ENCODE results near the gene CTNND2. TPM values are rescaled to one million over a fixed set of nuclear protein-coding genes. Genes with fewer than 3 reads are reported as not detected.

Gene CTNND2
- polyA plus RNA-seq, 1 donor from 2014 or later, result 67.0 TPM

DNA sequence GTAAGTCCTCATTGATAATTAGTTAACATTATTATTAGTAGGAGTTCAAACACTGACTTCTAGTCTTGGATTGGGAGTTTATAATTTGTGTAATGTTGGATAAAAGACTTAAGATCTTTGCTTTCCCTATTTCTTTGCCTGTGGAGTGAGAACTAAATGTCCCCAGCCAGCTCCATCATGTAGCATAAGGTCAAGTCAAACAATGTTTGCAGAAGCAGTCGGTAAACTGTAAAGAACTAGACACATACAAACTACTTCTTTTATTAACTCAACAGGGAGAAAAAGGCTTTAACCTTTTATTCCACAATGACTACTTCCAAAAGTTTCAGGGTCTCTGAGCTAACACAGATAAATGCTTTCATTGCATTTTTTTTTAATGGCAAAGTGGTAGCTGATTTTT lies 192.3 kb downstream of the CTNND2 start:
- no peaks in the 10 kb centered on the region for H3K79me2 ChIP-seq (replicated peaks; ENCODE audit: insufficient read depth, low read length)
- H3K27me3 ChIP-seq (ENCODE audit: insufficient read depth, low read depth, low read length), result no peaks in the 10 kb centered on the region
- H3K27ac ChIP-seq (ENCODE audit: low read length), result no peak overlapping the region
- no peak overlapping the region for H3K4me3 ChIP-seq (ENCODE audit: low read length)
- no peaks in the 10 kb centered on the region for H3F3A ChIP-seq (ENCODE audit: insufficient read depth, low read length, poor library complexity, severe bottlenecking)
- H2AFZ ChIP-seq (ENCODE audit: low read depth, low read length), result no peak overlapping the region
- no peaks in the 10 kb centered on the region for H4K20me1 ChIP-seq (ENCODE audit: insufficient read depth)
- no peaks in the 10 kb centered on the region for H3K36me3 ChIP-seq (ENCODE audit: insufficient read depth, low read length)
- H3K9me2 ChIP-seq (ENCODE audit: insufficient read depth, low read length), result no peaks in the 10 kb centered on the region
- no peak for TF ChIP-seq SMC3 (conservative IDR thresholded peaks at IDR 0.05; ENCODE audit: poor library complexity)
- no peak for TF ChIP-seq MXI1 (conservative IDR thresholded peaks at IDR 0.05; ENCODE audit: poor library complexity, severe bottlenecking)
- no peak for TF ChIP-seq EZH2 (IDR thresholded peaks at IDR 0.05; ENCODE audit: borderline replicate concordance, insufficient read depth, low read length, poor library complexity, severe bottlenecking)
- TF ChIP-seq TAF1 (IDR thresholded peaks at IDR 0.05; ENCODE audit: low read depth), result no peak
- no peak for TF ChIP-seq POLR2AphosphoS5 (IDR thresholded peaks at IDR 0.05)
- TF ChIP-seq, protein P1, sequence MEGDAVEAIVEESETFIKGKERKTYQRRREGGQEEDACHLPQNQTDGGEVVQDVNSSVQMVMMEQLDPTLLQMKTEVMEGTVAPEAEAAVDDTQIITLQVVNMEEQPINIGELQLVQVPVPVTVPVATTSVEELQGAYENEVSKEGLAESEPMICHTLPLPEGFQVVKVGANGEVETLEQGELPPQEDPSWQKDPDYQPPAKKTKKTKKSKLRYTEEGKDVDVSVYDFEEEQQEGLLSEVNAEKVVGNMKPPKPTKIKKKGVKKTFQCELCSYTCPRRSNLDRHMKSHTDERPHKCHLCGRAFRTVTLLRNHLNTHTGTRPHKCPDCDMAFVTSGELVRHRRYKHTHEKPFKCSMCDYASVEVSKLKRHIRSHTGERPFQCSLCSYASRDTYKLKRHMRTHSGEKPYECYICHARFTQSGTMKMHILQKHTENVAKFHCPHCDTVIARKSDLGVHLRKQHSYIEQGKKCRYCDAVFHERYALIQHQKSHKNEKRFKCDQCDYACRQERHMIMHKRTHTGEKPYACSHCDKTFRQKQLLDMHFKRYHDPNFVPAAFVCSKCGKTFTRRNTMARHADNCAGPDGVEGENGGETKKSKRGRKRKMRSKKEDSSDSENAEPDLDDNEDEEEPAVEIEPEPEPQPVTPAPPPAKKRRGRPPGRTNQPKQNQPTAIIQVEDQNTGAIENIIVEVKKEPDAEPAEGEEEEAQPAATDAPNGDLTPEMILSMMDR (IDR thresholded peaks at IDR 0.05; ENCODE audit: poor library complexity, severe bottlenecking), result no peak
- TF ChIP-seq, protein P2, sequence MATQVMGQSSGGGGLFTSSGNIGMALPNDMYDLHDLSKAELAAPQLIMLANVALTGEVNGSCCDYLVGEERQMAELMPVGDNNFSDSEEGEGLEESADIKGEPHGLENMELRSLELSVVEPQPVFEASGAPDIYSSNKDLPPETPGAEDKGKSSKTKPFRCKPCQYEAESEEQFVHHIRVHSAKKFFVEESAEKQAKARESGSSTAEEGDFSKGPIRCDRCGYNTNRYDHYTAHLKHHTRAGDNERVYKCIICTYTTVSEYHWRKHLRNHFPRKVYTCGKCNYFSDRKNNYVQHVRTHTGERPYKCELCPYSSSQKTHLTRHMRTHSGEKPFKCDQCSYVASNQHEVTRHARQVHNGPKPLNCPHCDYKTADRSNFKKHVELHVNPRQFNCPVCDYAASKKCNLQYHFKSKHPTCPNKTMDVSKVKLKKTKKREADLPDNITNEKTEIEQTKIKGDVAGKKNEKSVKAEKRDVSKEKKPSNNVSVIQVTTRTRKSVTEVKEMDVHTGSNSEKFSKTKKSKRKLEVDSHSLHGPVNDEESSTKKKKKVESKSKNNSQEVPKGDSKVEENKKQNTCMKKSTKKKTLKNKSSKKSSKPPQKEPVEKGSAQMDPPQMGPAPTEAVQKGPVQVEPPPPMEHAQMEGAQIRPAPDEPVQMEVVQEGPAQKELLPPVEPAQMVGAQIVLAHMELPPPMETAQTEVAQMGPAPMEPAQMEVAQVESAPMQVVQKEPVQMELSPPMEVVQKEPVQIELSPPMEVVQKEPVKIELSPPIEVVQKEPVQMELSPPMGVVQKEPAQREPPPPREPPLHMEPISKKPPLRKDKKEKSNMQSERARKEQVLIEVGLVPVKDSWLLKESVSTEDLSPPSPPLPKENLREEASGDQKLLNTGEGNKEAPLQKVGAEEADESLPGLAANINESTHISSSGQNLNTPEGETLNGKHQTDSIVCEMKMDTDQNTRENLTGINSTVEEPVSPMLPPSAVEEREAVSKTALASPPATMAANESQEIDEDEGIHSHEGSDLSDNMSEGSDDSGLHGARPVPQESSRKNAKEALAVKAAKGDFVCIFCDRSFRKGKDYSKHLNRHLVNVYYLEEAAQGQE (IDR thresholded peaks at IDR 0.05; ENCODE audit: borderline replicate concordance), result no peak
- no peak for TF ChIP-seq EP300 (conservative IDR thresholded peaks at IDR 0.05; ENCODE audit: poor library complexity, severe bottlenecking)
- no peak overlapping the region for H3K4me2 ChIP-seq (ENCODE audit: low read length)
- H3K9ac ChIP-seq (ENCODE audit: low read length), result no peak overlapping the region
- no peaks in the 10 kb centered on the region for H3K9me3 ChIP-seq (ENCODE audit: low read length)

DNA sequence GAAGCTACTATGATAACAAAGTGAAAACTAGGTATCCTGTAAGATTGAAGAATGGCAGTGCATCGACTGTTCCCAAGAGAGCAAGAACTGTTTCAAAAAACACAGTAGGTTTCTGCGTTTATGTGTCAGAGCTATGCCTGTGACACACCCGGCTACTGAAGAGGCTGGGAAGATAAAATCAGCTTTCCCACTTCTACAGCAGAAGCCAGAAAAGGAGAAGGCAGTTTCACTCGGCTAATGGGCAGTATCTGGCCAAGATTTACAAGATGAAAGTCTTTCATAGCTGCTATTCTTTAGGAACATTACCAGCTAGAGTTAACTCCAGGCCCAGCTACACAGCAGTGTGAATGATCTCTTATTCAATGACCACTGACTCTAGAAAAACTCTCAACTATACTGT lies 195.2 kb downstream of the CTNND2 start:
- Histone ChIP-seq H3K36me3 (ENCODE audit: insufficient read depth, low read length) (no peaks in the 10 kb centered on the region), H3K9me3 (ENCODE audit: low read length) (no peaks in the 10 kb centered on the region), H3K4me3 (ENCODE audit: low read length) (no peak overlapping the region), H3K9ac (ENCODE audit: low read length) (no peak overlapping the region), H3K9me2 (ENCODE audit: insufficient read depth, low read length) (no peaks in the 10 kb centered on the region), H3K27ac (ENCODE audit: low read length) (no peak overlapping the region), H3K4me2 (ENCODE audit: low read length) (no peak overlapping the region), H3K79me2 (replicated peaks; ENCODE audit: insufficient read depth, low read length) (no peaks in the 10 kb centered on the region), H2AFZ (ENCODE audit: low read depth, low read length) (no peak overlapping the region), H3F3A (ENCODE audit: insufficient read depth, low read length, poor library complexity, severe bottlenecking) (no peaks in the 10 kb centered on the region), H3K27me3 (ENCODE audit: insufficient read depth, low read depth, low read length) (no peaks in the 10 kb centered on the region), H4K20me1 (ENCODE audit: insufficient read depth) (no peaks in the 10 kb centered on the region)
- TF ChIP-seq SMC3 (conservative IDR thresholded peaks at IDR 0.05; ENCODE audit: poor library complexity) (no peak), RAD21 (conservative IDR thresholded peaks at IDR 0.05) (no peak), POLR2AphosphoS5 (IDR thresholded peaks at IDR 0.05) (no peak), MXI1 (conservative IDR thresholded peaks at IDR 0.05; ENCODE audit: poor library complexity, severe bottlenecking) (no peak), TAF1 (IDR thresholded peaks at IDR 0.05; ENCODE audit: low read depth) (no peak), EP300 (conservative IDR thresholded peaks at IDR 0.05; ENCODE audit: poor library complexity, severe bottlenecking) (no peak), EZH2 (IDR thresholded peaks at IDR 0.05; ENCODE audit: borderline replicate concordance, insufficient read depth, low read length, poor library complexity, severe bottlenecking) (no peak)
- TF ChIP-seq, protein P1 (IDR thresholded peaks at IDR 0.05; ENCODE audit: poor library complexity, severe bottlenecking), result no peak
- TF ChIP-seq, protein P2 (IDR thresholded peaks at IDR 0.05; ENCODE audit: borderline replicate concordance), result no peak
